Fibroblast of peridontal ligament (primary cell): ENCODE data around the gene DMBX1.

Experiments
- DNase-seq: peaks from one replicate; pipeline ENCODE4 v3.0.0-alpha.2; 2010; ENCODE audit errors: extremely low read depth

Gene DMBX1

DNA sequence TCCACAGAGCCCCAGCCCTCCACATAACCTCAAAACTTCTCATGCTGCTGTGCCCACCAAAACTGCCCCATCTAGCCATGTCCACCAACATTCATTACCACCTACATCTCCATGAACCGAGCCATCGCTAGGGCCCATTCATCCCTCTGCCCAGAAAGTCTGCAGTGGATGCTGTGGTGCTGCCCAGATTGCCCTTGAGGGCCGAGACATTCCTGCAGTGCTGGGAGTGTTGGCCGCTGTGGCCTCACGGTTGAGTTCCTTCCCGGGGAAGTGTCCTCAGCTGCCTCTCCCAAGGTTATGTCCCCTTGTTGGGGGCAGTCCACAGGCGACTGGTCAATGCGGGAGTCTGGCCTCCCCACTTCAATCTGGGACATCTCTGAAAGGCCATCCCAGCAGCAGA lies 30.3 kb upstream of the DMBX1 start:
- DNase-seq, result no peak

DNA sequence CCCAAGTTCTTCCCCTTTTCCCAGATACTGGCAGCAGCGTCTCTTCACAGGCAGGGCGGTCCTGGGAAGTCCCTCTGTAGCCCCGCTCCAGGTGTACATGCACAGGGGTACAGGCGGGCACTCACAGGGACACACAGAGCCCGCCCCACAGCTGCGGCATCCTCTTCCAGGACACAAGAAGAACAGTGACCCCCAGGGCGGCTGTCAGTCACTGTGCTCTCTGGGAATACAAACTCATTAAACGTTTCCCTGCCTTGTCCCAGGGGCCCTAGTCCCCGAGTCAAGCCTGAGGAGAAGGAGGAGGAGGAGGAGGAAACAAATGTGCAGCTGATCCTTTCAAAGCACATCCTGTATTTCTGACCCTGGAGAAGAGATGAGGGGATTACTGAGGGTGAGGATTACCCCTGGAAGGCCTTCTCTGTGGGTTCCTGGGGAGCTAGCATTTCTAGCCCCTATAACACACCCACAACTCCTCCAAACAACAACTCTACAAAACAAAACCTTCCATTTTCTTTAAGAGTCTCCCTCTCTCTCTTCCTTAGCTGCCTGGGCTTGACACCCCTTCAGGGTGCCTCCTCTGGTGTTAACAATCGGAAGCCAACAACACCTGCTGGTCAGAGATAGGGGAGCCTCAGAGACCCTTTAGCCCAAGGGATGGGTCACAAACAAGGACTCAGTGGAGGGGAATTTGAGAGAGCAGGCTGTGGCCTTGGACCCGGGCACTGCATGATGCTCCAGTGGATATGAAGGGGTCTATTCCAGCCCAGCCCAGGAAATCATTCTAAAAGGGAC lies 28.4 kb upstream of the DMBX1 start:
- no peak for DNase-seq

DNA sequence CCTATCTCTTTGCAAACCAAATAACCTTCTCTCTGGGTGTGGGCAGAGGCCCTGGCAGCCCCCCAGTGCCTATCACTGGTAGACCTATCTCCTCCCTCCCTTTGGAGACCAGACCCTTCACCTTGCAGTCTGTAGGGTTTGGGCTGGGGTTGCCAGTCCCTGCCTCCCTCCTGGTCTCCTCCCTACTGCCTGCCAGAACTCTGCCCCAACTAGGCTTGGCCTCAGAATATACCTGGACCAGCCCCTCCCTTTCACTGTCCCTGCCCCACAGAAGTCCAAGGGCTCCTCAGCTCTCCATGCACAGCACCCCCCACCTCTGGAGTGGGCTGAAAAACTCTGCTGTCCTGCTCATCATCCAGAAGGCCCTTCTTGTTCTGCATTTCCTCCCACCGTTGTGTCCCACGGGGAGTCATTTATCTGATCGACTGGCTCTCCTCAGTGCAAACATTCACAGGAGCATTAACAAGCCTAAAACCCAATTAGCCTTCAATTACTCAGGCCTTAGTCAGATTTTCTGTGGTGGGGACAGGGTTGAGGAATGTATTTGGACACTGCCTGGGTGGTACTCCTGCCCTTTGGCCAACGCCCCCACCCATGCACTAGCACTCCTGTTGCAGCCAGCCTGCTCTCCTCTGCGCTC lies 27.7 kb upstream of the DMBX1 start:
- no peak for DNase-seq

DNA sequence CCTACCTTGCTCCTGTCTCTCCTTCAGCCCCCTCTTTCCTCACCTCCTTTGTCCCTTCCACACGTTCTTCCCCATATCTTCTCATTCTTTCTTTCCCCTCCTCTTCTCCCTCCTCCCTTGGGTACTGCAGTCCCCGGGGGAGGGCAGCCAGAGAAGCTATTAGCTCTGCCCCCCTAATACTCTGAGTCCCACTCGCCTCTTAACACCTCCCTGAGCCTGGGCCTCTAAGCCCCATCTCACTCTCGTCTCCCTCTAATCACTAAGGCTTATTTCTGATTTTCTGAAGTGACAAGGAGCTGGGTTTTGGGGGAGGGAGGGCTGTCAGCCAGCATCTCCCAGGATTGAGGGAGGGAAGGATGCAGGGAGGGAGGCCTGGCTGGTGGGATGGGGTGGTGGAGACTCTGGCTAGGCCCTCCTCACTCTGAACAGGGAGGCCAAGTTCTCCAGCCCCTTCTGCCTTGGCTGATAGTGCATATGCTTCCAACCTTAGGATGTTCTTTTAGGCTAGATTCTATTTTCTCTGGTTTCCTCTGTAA lies 25.6 kb upstream of the DMBX1 start:
- DNase-seq, result no peak

DNA sequence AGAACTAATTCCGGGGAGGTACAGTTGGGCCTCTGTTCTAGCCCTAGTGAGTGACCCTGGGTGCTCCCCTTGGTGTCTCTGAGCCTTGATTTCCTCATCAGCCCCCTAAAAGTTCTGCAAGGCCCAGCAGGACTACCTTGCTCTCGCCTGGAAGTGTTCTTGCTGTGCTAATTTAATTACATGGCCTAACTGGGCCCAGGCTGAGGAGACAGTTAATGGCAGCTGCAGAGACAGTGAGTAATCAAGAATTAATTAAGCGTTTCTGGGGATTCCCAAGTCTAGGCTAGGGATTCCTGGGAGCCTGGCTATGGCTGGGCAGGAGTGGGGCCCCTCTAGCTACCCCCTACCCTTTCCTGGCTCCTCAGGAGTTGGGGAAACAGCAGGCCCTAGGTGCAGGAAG lies 24.7 kb upstream of the DMBX1 start:
- DNase-seq, result no peak

DNA sequence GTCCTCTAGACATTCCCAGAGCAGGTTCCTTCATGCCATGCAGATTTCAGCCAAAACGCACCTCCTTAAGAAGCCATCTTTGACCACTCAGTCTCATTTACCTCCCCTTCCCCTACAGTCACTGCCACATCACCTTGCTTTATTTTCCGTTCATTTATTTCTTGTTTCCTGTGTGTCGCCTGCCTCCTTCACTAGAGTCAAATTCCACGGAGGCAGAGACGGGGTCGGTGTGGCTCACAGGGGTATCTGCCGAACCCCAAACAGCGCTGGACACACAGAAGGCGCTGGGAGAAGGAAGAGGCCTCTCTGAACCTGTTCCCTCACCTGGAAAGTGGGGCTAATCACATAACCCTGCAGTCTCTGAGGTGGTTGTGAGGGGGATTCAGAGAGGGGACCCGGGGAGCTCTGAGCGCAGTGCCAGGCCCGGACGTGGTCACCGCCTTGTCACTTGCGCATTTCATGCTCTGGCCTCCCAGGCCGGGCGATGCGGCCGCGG lies 23.6 kb upstream of the DMBX1 start:
- no peak for DNase-seq

DNA sequence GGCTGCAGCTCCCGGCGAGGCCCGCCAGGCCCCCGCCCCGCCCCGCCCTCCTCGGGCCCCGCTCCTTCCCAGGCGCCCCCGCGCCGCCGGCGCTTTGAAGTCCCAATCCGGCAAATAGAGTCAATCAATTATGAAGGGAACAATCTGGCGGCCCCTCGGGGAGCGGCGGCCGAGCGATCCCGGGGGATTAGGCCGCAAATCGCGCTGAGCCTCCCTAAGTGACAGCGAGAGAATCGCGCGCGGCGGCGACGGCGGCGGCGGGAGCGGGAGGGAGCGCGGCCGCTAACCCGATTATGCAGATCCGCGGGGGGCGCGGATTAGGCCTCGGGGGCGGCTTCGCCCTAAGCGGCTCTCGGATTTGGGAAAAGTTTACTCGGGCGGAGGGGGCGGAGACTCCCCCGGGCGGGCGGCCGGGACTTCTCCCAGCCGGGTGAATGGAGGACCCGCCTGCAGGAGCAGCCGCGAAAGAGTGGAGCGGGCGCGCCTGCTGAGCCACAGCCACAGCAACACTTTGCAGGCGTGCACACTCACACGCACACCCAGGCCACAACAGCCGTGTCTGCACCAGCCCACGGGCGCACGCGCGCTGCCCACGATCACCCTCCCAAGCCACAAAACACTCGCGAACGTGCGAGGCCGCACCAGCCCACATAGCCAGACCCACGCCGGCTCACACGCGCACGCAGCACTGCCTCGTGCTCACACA lies 23.0 kb upstream of the DMBX1 start:
- DNase-seq, result no peak

DNA sequence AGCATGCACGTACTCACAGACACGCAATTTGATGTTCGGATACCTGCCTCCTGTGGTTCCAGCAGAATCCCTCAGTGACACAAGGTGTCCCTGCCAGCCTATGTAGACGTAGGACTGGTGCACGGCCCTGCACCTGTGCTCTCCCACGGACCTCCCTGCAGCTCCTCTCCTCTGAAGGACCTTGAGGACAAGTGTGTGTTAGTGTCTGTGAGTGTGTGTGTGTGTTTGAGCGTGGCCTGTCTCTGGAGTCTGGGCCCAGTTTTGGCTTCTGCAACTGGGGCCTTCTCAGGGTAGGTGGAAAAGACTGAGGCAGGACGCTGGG lies 22.5 kb upstream of the DMBX1 start:
- no peak for DNase-seq

DNA sequence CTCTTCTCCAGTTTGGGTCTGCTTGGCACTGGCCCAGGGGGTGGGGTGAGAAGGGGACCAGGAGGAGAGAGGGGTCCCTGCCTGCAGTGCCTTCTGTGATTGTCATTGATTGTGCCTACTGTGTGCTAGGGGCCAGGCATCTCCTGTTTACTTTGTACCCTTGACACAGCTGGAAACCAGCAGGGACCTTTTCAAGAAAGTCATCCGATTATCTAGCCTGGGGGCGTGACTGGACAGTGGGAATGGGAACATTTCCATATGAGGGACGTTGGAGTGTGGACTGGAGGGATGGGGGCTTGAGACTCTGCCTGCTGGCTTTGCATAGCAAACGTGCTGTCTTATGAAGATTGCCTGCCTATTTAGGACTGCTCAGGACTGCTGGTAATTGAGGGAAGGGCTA lies 19.8 kb upstream of the DMBX1 start:
- DNase-seq, result no peak

DNA sequence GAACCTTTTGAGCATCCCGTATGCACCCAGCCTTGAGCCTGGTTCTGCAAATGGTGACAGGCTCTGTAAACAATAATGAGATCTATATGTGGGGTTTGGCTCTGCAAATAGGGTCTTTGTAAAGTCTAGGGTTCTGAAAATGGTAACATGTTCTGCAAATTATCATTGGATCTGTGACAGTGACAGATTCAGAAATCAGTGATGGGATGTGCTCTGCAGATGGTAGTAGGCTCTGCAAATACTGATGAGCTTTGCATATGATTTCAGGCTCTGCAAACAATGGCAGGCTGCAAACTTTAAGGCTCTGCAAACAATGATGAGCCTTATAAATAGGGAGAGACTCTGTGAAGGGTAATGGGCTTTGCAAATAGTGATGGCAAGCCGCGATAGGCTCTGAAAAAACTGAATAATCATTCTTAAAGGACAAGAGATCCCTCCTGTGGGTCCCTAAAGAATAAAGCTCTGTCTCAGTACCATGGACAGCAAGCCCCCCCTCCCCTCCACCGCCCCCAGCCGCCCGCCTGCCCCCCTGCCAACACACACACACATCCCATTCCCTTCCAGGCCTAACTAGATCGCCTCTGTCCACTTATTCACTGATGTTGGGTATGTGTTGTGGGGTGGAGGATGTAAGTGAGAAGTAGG lies 17.7 kb upstream of the DMBX1 start:
- no peak for DNase-seq

DNA sequence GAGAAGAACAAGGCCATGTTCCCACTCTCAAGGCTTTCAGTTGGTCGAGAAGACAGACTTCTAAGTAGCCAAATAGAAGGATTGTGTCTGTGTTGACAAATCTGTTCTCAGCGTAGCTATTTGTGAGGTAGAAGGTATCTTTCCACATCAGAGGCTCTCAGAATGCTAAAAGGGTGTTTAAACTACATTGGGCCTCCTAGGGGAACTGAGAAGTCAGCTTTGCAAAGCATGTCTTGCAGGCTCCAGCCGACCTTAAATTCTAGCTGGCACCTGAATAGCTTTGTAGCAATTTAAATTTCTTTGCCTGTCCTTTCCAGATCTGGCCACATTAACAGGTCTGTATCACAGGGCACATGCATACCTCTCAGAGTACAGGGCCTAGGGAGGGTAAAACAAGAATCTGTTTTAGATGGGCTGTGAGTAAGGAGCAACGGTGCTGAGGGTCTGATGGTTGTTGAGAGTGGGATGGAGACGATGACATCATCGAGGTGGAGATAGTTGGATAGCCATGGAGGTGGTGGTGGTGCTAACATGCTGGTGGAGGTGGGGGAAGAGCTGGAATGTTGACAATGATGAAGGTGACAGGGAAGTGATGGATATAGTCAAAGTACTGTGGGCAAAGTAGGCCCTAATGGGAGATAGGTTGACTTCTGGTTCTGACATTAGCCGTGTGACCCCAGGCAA lies 17.0 kb upstream of the DMBX1 start:
- DNase-seq, result no peak

DNA sequence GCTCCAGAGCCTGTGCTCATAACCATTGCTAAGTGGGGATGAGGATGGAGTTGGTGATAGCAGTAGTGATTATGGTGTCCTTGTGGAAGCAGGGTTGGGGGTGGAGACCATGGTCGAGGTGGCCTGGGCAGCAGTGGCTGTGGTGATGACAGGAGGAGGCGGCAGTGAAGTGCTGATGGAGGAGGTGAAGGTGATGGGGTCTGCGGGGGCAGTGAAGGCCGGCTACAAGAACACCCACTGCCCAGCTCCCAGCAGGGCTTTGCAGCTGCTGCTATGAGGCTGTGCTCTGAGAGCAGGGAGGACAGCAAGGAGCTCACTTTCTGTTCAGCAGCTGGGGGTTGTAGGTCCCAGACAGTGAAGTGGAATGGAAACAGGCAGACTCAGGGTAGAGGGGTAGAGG lies 15.6 kb upstream of the DMBX1 start:
- no peak for DNase-seq

DNA sequence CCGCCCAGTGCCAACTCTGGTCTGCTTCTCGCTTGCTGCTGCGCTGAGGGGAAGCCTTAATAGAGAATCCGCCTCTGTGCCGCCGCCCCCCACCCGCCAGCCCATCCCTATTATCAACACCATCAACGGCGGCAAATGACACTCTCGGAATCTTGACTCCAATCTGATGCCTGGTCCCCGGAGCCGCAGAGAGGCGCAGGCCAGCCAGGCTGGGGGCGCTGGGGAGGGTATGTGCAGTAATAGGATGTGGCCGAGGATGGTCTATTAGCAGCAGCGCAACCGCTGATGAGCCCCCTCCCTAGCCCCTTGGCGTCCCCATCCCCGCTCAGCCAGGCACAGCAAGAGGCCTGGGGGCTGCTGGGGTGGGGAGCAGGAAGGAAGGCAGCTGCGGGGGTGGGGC lies 15.1 kb upstream of the DMBX1 start:
- no peak for DNase-seq

DNA sequence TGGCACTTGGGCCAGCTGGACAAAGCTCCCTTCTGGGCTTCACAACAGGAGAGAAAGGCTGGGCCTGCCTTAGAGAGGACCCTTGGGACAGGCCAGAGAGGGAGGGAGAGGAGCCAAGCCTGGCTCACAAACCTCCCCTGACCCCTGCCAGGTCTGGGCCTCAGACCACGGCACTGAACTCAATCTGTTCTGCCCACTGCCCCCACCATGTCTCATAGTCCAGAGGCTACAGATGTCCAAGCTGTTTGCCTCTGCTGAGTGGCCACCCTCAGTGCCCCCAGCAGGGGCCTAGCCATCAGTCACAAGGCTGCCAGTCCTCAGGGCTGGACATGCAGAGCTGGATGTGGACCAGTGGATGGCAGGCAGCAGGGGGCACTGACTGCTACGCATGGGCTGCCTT lies 13.0 kb upstream of the DMBX1 start:
- no peak for DNase-seq

DNA sequence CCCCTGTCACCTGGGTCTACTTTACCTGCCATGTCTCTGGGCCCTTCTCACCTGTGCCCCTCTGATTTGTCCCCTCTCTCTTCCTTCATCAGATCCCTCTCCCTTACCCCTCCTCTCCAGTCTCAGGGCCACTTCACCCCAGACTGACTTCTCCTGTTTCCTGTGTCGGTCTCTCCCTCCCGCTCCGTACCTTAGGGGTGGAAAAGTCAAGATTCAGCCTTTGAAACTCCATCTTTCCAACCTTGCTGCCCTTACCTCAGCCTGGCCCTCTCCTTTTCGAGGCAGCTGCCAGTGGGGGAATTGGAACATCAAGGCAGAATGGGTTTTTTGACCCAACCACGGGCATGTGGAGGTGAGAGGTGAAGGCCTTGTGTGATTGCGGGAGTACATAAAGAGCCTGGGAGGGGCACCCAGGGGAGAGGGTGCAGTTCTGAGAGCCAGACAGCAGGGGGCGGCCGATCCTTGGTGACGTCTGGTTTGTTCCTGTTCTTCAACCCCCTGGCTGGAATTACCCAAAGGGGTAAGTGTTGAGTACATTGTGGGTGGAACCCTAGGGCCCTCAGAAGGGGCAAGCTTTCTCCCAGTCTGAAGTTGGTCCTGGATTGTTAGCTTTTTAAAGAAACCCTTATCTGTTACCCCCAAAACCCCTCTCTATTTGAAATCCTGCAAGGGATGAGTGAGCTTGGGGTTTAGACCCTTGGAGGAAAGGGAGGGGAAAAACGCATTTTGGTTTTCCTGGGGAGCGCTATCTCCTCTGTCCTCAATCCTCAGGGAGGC lies 12.3 kb upstream of the DMBX1 start:
- DNase-seq, result peak; percentile 64

DNA sequence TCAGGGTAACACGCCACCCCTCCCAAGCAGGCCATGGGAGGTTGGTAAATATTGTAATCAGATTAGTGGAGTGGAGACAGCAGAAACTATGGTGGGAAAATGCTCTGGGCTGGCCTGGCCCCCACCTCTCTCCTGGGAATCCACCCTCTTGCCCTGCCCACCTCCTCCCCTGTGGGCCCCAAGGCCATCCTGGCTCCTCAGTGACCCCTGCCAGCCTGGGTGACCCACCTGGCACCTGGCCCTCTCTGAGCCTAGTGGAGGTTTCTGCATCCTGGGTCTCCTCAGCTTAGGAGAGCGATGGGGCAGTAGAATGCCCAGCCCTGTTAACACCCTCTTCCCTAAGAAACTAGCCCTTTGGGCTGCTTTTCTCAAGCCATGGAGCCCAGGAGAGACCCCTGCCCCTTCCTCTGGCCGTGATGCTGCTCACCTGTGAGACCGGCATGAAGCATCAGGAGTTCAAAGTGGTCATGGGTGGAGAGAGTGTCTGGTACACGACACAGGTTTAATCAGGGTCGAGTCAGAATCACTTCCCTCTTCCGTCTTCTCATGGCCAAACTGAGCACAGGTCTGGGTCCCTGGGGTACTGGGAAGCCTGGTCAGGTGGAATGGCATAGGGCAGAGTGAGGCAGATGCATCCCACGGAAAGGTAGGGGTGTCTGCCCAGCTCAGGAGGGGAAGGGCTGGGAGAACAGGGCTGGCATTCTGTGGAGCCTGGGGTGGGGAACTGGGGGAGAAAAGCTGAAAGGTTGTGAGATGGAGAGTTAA lies 10.7 kb upstream of the DMBX1 start:
- DNase-seq, result no peak

DNA sequence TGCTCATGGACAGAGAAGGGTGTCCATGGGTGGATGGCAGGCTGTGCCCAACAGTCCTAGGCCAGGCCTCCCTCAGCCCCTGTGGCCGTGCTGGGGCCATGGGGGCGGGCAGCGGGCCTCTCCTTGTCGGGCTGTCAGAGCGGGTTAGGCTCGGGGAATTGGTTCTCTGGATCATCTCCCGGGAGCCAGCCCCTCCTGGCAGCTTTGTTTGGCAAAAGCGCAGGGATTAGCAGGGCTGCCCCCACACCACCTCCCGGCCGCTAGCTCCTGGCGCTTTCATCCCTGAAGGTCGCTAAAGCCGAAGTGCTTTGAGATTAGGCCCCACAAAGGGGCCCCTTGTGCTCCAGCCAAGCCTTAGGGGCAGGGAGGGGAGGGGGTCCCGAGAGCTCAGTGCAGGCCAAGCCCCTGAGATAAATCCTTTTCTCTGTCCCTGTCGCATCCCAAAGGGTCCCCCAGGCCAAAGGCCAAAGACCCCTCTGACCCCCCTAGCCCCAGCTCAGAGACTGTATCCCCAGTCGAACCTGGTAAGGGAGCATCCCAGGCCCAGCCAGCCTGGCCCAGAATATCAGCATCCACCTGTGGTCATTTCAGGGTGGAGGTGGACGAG lies 9.8 kb upstream of the DMBX1 start:
- DNase-seq, result no peak

DNA sequence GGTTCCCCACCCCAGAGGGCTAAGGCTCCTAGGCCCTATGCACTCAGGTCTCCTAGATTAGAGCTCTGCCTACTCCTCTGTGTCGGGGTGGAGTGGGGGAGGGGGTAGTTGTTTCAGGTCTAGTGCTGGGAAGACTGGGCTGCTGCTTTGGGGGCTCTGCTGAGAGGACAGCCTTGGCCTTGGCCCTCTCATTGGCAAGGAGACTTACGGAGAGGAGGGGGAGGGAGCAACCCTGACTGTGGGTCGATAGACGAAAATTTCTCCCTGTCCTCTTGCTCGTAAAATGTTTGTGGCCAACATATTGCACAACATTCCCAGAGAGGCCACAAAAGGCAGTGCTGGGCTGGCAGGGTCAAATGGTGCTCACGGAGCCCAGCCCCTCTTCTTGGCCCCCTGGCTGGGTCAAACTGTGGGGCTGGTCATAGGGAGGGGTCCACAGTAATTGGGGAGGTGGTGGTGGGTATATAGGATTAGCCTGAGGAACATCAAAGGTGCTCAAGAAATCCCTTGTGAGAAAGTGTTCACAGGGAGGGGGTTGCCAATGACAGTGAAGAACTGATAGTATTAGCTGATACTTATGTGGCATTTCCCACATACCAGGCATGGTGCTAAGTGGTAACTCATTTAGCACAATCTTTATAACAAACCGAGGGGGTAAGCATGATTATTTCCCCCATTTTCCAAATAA lies 8.5 kb upstream of the DMBX1 start:
- no peak for DNase-seq

DNA sequence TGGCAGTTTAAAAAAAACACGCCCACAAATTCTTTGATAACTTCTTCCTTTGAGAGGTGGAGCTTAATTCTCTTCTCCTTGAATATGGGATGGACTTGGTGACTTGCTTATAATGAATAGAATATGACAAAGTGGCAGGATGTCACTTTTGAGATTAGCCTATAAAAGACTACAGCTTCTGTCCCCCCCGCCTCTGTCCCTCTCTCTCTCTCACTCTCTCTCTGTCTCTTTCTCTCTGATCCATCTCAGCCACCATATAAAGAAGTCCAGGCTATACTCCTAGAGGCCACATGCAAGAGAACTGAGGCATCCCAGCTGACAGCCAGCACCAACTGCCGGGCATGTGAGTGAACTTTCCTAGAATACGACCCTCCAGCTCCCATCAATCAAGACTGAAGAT lies 7.7 kb upstream of the DMBX1 start:
- DNase-seq, result no peak
